Effector memory CD4-positive, alpha-beta T cell (primary cell): ENCODE results near the gene RAB44.

Source experiments
- DNase-seq, 3 donors: peaks; one replicate each; pipeline ENCODE4 v3.0.0-alpha.2; 2020
- H3K27ac ChIP-seq: 2 replicates; pipeline ENCODE4 v1.7.0; 2013; ENCODE audit warnings: mild to moderate bottlenecking, low read length, moderate library complexity; ENCODE audit not compliant: insufficient read depth, poor library complexity, severe bottlenecking
- H3K27me3 ChIP-seq: replicated peaks from 2 replicates; pipeline ENCODE4 v1.7.0; 2013; ENCODE audit warnings: mild to moderate bottlenecking, low read length; ENCODE audit not compliant: insufficient read depth, control insufficient read depth, poor library complexity, severe bottlenecking
- H3K36me3 ChIP-seq: 2 replicates; pipeline ENCODE4 v1.7.0; 2013; ENCODE audit warnings: mild to moderate bottlenecking, low read length, moderate library complexity; ENCODE audit not compliant: control insufficient read depth, insufficient read depth
- H3K4me1 ChIP-seq: 2 replicates; pipeline ENCODE4 v1.7.0; 2013; ENCODE audit warnings: low read length, mild to moderate bottlenecking; ENCODE audit not compliant: control insufficient read depth, insufficient read depth, poor library complexity, severe bottlenecking
- H3K4me3 ChIP-seq: 2 replicates; pipeline ENCODE4 v1.7.0; 2013; ENCODE audit warnings: low read length, low read depth, mild to moderate bottlenecking; ENCODE audit not compliant: insufficient read depth, poor library complexity, severe bottlenecking
- H3K9me3 ChIP-seq: 2 replicates; pipeline ENCODE4 v1.7.0; 2013; ENCODE audit warnings: mild to moderate bottlenecking, low read length, moderate library complexity; ENCODE audit not compliant: control insufficient read depth

RAB44 gene

GRCh38 chr6:36666826-36667591 is 30.6 kb upstream of the RAB44 start:
- DNase-seq = no peak
- Histone ChIP-seq H3K9me3 (no peaks in the 10 kb centered on the region), H3K4me3 (no peak overlapping the region), H3K27me3 (no peaks in the 10 kb centered on the region), H3K27ac (no peak overlapping the region), H3K36me3 (no peaks in the 10 kb centered on the region), H3K4me1 (no peaks in the 10 kb centered on the region)

- DNase-seq = no peak
- no peaks in the 10 kb centered on the region for H3K27me3 ChIP-seq
- H3K36me3 ChIP-seq = no peaks in the 10 kb centered on the region
- no peak overlapping the region for H3K4me3 ChIP-seq
- no peaks in the 10 kb centered on the region for H3K4me1 ChIP-seq
- H3K27ac ChIP-seq = no peak overlapping the region
- no peaks in the 10 kb centered on the region for H3K9me3 ChIP-seq
Observed at GRCh38 chr6:36668591-36668990, 29.0 kb upstream of the RAB44 start.

GRCh38 chr6:36669002-36669401 is 28.6 kb upstream of the RAB44 start:
- H3K4me3 ChIP-seq = no peak overlapping the region
- no peaks in the 10 kb centered on the region for H3K27me3 ChIP-seq
- no peaks in the 10 kb centered on the region for H3K36me3 ChIP-seq
- H3K4me1 ChIP-seq = no peaks in the 10 kb centered on the region
- H3K27ac ChIP-seq = no peak overlapping the region
- no peak for DNase-seq
- H3K9me3 ChIP-seq = no peaks in the 10 kb centered on the region

GRCh38 chr6:36670271-36670670 is 27.4 kb upstream of the RAB44 start:
- Histone ChIP-seq H3K4me3 (no peak overlapping the region), H3K27me3 (no peaks in the 10 kb centered on the region), H3K4me1 (no peaks in the 10 kb centered on the region), H3K9me3 (no peaks in the 10 kb centered on the region), H3K36me3 (no peaks in the 10 kb centered on the region), H3K27ac (no peak overlapping the region)
- DNase-seq = no peak

GRCh38 chr6:36671687-36672375 is 25.8 kb upstream of the RAB44 start:
- Histone ChIP-seq H3K4me3 (no peak overlapping the region), H3K4me1 (no peaks in the 10 kb centered on the region), H3K27ac (no peak overlapping the region), H3K9me3 (no peaks in the 10 kb centered on the region), H3K27me3 (no peaks in the 10 kb centered on the region), H3K36me3 (no peaks in the 10 kb centered on the region)
- DNase-seq = no peak

- H3K4me3 ChIP-seq = no peak overlapping the region
- H3K27ac ChIP-seq = no peak overlapping the region
- no peak for DNase-seq
- H3K27me3 ChIP-seq = no peaks in the 10 kb centered on the region
- H3K9me3 ChIP-seq = no peaks in the 10 kb centered on the region
- no peaks in the 10 kb centered on the region for H3K36me3 ChIP-seq
- H3K4me1 ChIP-seq = peaks cover 10% of the 10 kb centered on the region
Observed at GRCh38 chr6:36673882-36674281, 23.7 kb upstream of the RAB44 start.

GRCh38 chr6:36674942-36675341 is 22.7 kb upstream of the RAB44 start:
- Histone ChIP-seq H3K27ac (no peak overlapping the region), H3K27me3 (no peaks in the 10 kb centered on the region), H3K9me3 (no peaks in the 10 kb centered on the region), H3K4me3 (no peak overlapping the region), H3K36me3 (no peaks in the 10 kb centered on the region), H3K4me1 (peaks cover 12% of the 10 kb centered on the region)
- no peak for DNase-seq

GRCh38 chr6:36676141-36677058 is 21.2 kb upstream of the RAB44 start:
- Histone ChIP-seq H3K27ac (no peak overlapping the region), H3K4me3 (no peak overlapping the region), H3K27me3 (no peaks in the 10 kb centered on the region), H3K36me3 (no peaks in the 10 kb centered on the region), H3K4me1 (peaks cover 21% of the 10 kb centered on the region), H3K9me3 (no peaks in the 10 kb centered on the region)
- no peak for DNase-seq

GRCh38 chr6:36677059-36677749 is 20.4 kb upstream of the RAB44 start:
- Histone ChIP-seq H3K4me3 (no peak overlapping the region), H3K36me3 (no peaks in the 10 kb centered on the region), H3K27ac (no peak overlapping the region), H3K4me1 (peaks cover 27% of the 10 kb centered on the region), H3K9me3 (no peaks in the 10 kb centered on the region), H3K27me3 (no peaks in the 10 kb centered on the region)
- no peak for DNase-seq
